ENCODE measurements around the gene SLC35B3. TPM values are rescaled to one million over a fixed set of nuclear protein-coding genes. Genes with fewer than 3 reads are reported as not detected.
"Not testable (repeated sequence)": the region's sequence is repeated elsewhere in the genome, so short reads cannot be mapped to it uniquely, and the experiment has no call there.

SLC35B3 gene
- total RNA-seq, 1 donor from 2014 or later, result 29.5 TPM

DNA sequence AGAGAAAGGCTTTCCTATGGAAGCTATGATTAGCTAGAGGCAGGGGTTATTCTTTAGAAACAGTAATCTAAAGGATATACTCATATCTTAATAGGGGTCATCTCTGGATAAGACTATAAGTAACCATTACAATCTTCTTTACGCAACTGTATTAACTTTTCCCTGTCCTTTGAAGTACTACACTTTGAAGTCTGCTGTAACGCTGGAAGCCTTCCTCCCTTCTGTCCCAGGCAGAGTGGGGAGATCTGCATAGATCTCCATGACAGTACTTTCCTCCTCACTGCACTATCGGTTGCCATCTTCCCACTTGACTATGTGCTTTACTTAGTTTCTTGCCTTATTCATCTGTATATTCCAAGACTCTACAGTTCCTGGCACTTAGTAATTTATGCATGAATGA is 20.1 kb downstream of the SLC35B3 start:
- Mint-ChIP-seq H3K36me3 (ENCODE audit: low read depth) (peaks cover 38% of the 10 kb centered on the region), H3K4me3 (ENCODE audit: unreplicated experiment) (no peak overlapping the region), H3K27ac (ENCODE audit: unreplicated experiment) (no peak overlapping the region), H3K27me3 (ENCODE audit: low read depth) (no peaks in the 10 kb centered on the region), H3K4me1 (ENCODE audit: low read depth) (peaks cover 2% of the 10 kb centered on the region), H3K9me3 (ENCODE audit: low read depth) (no peaks in the 10 kb centered on the region)
- no peak for DNase-seq (ENCODE audit: low spot score)
- no peak for TF ChIP-seq CTCF (IDR thresholded peaks at IDR 0.05)

DNA sequence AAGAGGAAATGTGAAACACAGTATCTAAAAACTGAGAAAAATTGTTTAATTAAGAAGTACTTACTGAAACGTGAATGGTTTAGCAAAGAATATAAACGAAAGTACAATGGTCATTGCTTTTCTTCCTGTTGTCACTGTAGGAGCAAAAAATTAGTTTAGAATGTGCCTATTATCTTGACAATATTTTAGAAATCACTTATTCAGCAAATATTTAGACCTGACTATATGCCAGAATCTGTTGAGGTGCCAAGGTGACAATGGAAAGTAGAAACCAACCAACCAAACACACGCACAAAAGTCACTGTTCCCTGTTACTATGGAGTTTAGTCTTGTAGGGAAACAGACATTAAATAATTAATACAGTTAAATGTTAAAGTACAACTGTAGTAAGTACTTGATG is 20.5 kb downstream of the SLC35B3 start:
- Mint-ChIP-seq H3K4me1 (ENCODE audit: low read depth) (peaks cover 2% of the 10 kb centered on the region), H3K36me3 (ENCODE audit: low read depth) (peaks cover 39% of the 10 kb centered on the region), H3K27me3 (ENCODE audit: low read depth) (no peaks in the 10 kb centered on the region), H3K27ac (ENCODE audit: unreplicated experiment) (no peak overlapping the region), H3K9me3 (ENCODE audit: low read depth) (no peaks in the 10 kb centered on the region), H3K4me3 (ENCODE audit: unreplicated experiment) (no peak overlapping the region)
- no peak for DNase-seq (ENCODE audit: low spot score)
- no peak for TF ChIP-seq CTCF (IDR thresholded peaks at IDR 0.05)

DNA sequence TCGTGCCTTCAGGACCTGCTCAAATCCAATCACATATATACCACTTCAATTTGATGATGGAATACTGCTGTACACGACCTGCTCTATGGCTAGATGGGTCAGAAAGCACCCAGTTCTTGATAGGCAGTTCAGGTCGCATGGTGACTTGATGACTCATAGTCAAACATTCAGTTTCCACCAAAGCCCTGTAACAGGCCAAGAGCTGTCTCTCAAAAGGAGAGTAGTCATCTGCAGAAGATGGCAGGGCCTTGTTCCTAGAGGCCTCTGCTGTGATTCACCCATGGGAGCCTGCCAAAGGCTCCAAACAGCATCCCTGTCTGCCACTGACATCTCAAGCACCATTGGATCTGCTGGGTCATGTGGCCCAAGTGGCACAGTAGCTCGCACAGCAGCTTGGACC is 29.4 kb downstream of the SLC35B3 start:
- not testable (repeated sequence) for H3K4me3 Mint-ChIP-seq (ENCODE audit: unreplicated experiment); H3K27ac Mint-ChIP-seq (ENCODE audit: unreplicated experiment); H3K27me3 Mint-ChIP-seq (ENCODE audit: low read depth); H3K4me1 Mint-ChIP-seq (ENCODE audit: low read depth); DNase-seq (ENCODE audit: low spot score)
- peaks cover 12% of the 10 kb centered on the region for H3K9me3 Mint-ChIP-seq (ENCODE audit: low read depth)
- H3K36me3 Mint-ChIP-seq (ENCODE audit: low read depth), result peaks cover 15% of the 10 kb centered on the region

DNA sequence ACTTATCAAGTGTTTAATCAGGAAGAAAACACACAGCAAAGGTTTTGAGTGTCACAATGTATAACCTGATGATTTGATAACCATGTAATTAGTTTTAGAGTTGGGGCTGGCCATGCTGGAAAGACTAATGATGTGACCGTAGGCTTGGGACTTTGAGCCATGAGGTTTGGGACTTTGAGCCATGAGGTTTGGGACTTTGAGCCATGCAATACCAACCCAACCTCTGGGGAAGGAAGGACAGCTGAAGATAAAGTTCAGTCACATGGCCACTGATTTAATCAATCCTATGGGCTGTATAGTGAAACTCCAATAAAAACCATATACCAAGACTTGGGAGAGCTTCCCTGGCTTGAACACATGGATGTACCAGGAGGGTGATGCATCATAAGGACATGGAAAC is 32.8 kb downstream of the SLC35B3 start:
- H3K4me3 Mint-ChIP-seq (ENCODE audit: unreplicated experiment), result no peak overlapping the region
- no peak for TF ChIP-seq CTCF (IDR thresholded peaks at IDR 0.05)
- no peaks in the 10 kb centered on the region for H3K4me1 Mint-ChIP-seq (ENCODE audit: low read depth)
- H3K27ac Mint-ChIP-seq (ENCODE audit: unreplicated experiment), result no peak overlapping the region
- no peak for DNase-seq (ENCODE audit: low spot score)
- H3K9me3 Mint-ChIP-seq (ENCODE audit: low read depth), result peaks cover 4% of the 10 kb centered on the region
- H3K36me3 Mint-ChIP-seq (ENCODE audit: low read depth), result peaks cover 5% of the 10 kb centered on the region
- no peaks in the 10 kb centered on the region for H3K27me3 Mint-ChIP-seq (ENCODE audit: low read depth)

DNA sequence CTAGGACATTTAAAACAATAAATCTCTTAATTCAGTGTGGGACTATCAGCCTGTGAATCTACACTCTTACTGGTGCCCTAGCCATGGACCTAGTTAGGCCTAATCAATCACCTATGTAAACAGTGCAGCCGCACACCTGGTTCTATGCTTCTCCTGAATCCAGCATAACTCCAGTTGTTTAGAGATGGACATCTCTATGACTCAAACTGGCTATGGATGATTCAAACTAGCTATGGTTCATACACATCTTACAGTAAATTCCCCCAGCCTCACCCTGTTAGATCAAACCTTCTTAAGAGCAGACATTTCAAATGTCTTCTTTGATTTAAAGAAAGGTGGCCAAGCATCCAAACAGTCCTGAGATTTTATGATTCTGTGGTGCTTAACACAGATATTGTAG is 34.7 kb downstream of the SLC35B3 start:
- TF ChIP-seq CTCF (IDR thresholded peaks at IDR 0.05), result no peak
- Mint-ChIP-seq H3K4me3 (ENCODE audit: unreplicated experiment) (no peak overlapping the region), H3K9me3 (ENCODE audit: low read depth) (no peaks in the 10 kb centered on the region), H3K27me3 (ENCODE audit: low read depth) (no peaks in the 10 kb centered on the region), H3K27ac (ENCODE audit: unreplicated experiment) (no peak overlapping the region), H3K4me1 (ENCODE audit: low read depth) (no peaks in the 10 kb centered on the region), H3K36me3 (ENCODE audit: low read depth) (peaks cover 4% of the 10 kb centered on the region)
- DNase-seq (ENCODE audit: low spot score), result no peak

GRCh38 chr6:8392569-8392968 is 42.8 kb downstream of the SLC35B3 start:
- DNase-seq (ENCODE audit: low spot score), result no peak
- H3K36me3 Mint-ChIP-seq (ENCODE audit: low read depth), result no peaks in the 10 kb centered on the region
- peaks cover 15% of the 10 kb centered on the region for H3K4me1 Mint-ChIP-seq (ENCODE audit: low read depth)
- no peak overlapping the region for H3K4me3 Mint-ChIP-seq (ENCODE audit: unreplicated experiment)
- no peak for TF ChIP-seq CTCF (IDR thresholded peaks at IDR 0.05)
- H3K27me3 Mint-ChIP-seq (ENCODE audit: low read depth), result peaks cover 8% of the 10 kb centered on the region
- no peak overlapping the region for H3K27ac Mint-ChIP-seq (ENCODE audit: unreplicated experiment)
- H3K9me3 Mint-ChIP-seq (ENCODE audit: low read depth), result no peaks in the 10 kb centered on the region
